Fibroblast of lung (primary cell): ENCODE measurements around the gene MAP7. TPM values are rescaled to one million over a fixed set of nuclear protein-coding genes. Genes with fewer than 3 reads are reported as not detected.
"Not testable (repeated sequence)": the region's sequence is repeated elsewhere in the genome, so short reads cannot be mapped to it uniquely, and the experiment has no call there.

Experiments used
- DNase-seq, 2 donors: peaks; one replicate each; pipeline versions ENCODE4 v3.0.0 to v3.0.0-alpha.2; 2010; ENCODE audit warnings: low read depth in 2 of 2
- H2AFZ ChIP-seq: 2 replicates; pipeline ENCODE4 v1.5.1; 2012; ENCODE audit warnings: low read length, control low read depth, inconsistent platforms
- H3K27ac ChIP-seq: 2 replicates; pipeline ENCODE4 v1.5.1; 2011; ENCODE audit warnings: low read length, control low read depth; ENCODE audit not compliant: insufficient read depth
- H3K27me3 ChIP-seq: 2 replicates; pipeline ENCODE4 v1.5.1; 2011; ENCODE audit warnings: mild to moderate bottlenecking, low read length; ENCODE audit not compliant: control insufficient read depth, insufficient read depth
- H3K36me3 ChIP-seq: 2 replicates; pipeline ENCODE4 v1.5.1; 2011; ENCODE audit warnings: low read length; ENCODE audit not compliant: control insufficient read depth, insufficient read depth
- H3K4me1 ChIP-seq: 2 replicates; pipeline ENCODE4 v1.5.1; 2011; ENCODE audit warnings: low read length; ENCODE audit not compliant: control insufficient read depth, insufficient read depth; ENCODE audit errors: extremely low read depth
- H3K4me2 ChIP-seq: 2 replicates; pipeline ENCODE4 v1.5.1; 2011; ENCODE audit warnings: low read length, control low read depth; ENCODE audit not compliant: insufficient read depth; ENCODE audit errors: extremely low read depth
- H3K4me3 ChIP-seq, 4 experiments: fragments of 200-600 bp in 1 of 4; sonication (generic) in 1 of 4; replicated peaks in 1 of 4; 2 replicates each; pipeline ENCODE4 v1.5.1; 2011 to 2016; ENCODE audit warnings: low read length in 4 of 4, low read depth in 3 of 4, mild to moderate bottlenecking in 3 of 4, control low read depth in 2 of 4, inconsistent platforms in 1 of 4, mixed read lengths in 1 of 4; ENCODE audit not compliant: insufficient read depth in 1 of 4; ENCODE audit errors: control extremely low read depth in 1 of 4
- H3K79me2 ChIP-seq: 2 replicates; pipeline ENCODE4 v1.5.1; 2012; ENCODE audit warnings: mild to moderate bottlenecking, low read length, inconsistent platforms; ENCODE audit not compliant: control insufficient read depth, insufficient read depth
- H3K9ac ChIP-seq: 2 replicates; pipeline ENCODE4 v1.5.1; 2011; ENCODE audit warnings: mild to moderate bottlenecking, low read length, control low read depth; ENCODE audit not compliant: insufficient read depth
- H3K9me3 ChIP-seq: 2 replicates; pipeline ENCODE4 v1.5.1; 2012; ENCODE audit warnings: low read depth, low read length; ENCODE audit not compliant: control insufficient read depth, insufficient read depth
- H4K20me1 ChIP-seq: 2 replicates; pipeline ENCODE4 v1.5.1; 2011; ENCODE audit warnings: low read length; ENCODE audit not compliant: control insufficient read depth, insufficient read depth; ENCODE audit errors: extremely low read depth
- CTCF ChIP-seq, 2 donors: IDR thresholded peaks in 1 of 2; conservative IDR thresholded peaks in 1 of 2; 1 replicate in 1 of 2; 2 replicates in 1 of 2; pipeline ENCODE4 v1.5.1; 2011 to 2012; ENCODE audit warnings: low read length in 2 of 2, control low read depth in 1 of 2, inconsistent platforms in 1 of 2, low read depth in 1 of 2, mild to moderate bottlenecking in 1 of 2
- EZH2 ChIP-seq: IDR thresholded peaks from 2 replicates; pipeline ENCODE4 v1.5.1; 2012; ENCODE audit warnings: low read length, control low read depth, mild to moderate bottlenecking; ENCODE audit errors: missing control alignments
- polyA plus RNA-seq, 2 donors: library from polyadenylated mRNA; depleted of rRNA in 1 of 2; stranded (reverse) in 1 of 2; unstranded in 1 of 2; fragments of >200 nt; gene quantifications; 2 replicates each; pipeline ENCODE4 v1.2.1, GENCODE V29; 2011 to 2012; ENCODE audit warnings: missing spikeins in 1 of 2
- total RNA-seq: library from RNA; depleted of rRNA; stranded (reverse); fragments of >200 nt; gene quantifications from 2 replicates; pipeline ENCODE4 v1.2.1, GENCODE V29; 2014

MAP7 gene
- total and polyA plus RNA-seq, 2 donors (not counting 1 experiment from before 2014, with no cell fraction given) = 0.40 to 1.5 TPM

- H3K4me1 ChIP-seq = peaks cover 12% of the 10 kb centered on the region
- H3K4me2 ChIP-seq = no peak overlapping the region
Measured at GRCh38 chr6:136586295-136586694, 36.1 kb upstream of the MAP7 start.

GRCh38 chr6:136585523-136585922, 35.3 kb upstream of the MAP7 start:
- not testable (repeated sequence) for H3K4me2 ChIP-seq, H3K9ac ChIP-seq, H4K20me1 ChIP-seq, H3K9me3 ChIP-seq, H3K79me2 ChIP-seq, H3K36me3 ChIP-seq, H2AFZ ChIP-seq, H3K27me3 ChIP-seq, H3K4me3 ChIP-seq, DNase-seq
- Histone ChIP-seq H3K27ac (peak overlapping the region; percentile 60), H3K4me1 (peaks cover 12% of the 10 kb centered on the region)

More at GRCh38 chr6:136586295-136586694, 36.1 kb upstream of the MAP7 start:
- H2AFZ ChIP-seq = no peak overlapping the region
- H3K27me3 ChIP-seq = no peaks in the 10 kb centered on the region
- no peaks in the 10 kb centered on the region for H3K9me3 ChIP-seq
- no peak overlapping the region for H3K9ac ChIP-seq
- peak overlapping the region; percentile 81 for H3K27ac ChIP-seq
- TF ChIP-seq CTCF (conservative IDR thresholded peaks at IDR 0.05 in 1 of 2, IDR thresholded peaks at IDR 0.05 in 1 of 2; ENCODE audit: low read depth in 1 of 2, low read length in 2 of 2) (no peak), EZH2 (no peak)
- H3K36me3 ChIP-seq = peaks cover 1% of the 10 kb centered on the region
- H4K20me1 ChIP-seq = no peaks in the 10 kb centered on the region
- DNase-seq = peak; percentile 87 to 98
- no peaks in the 10 kb centered on the region for H3K79me2 ChIP-seq
- no peak overlapping the region for H3K4me3 ChIP-seq

GRCh38 chr6:136584290-136584689, 34.1 kb upstream of the MAP7 start:
- not testable (repeated sequence) for H4K20me1 ChIP-seq, H3K27me3 ChIP-seq, H3K4me2 ChIP-seq, H3K9me3 ChIP-seq, H3K36me3 ChIP-seq, H3K79me2 ChIP-seq, H3K4me3 ChIP-seq, H2AFZ ChIP-seq, DNase-seq, H3K9ac ChIP-seq
- H3K4me1 ChIP-seq = peaks cover 12% of the 10 kb centered on the region
- peak overlapping the region; percentile 83 for H3K27ac ChIP-seq

GRCh38 chr6:136582711-136583471, 32.7 kb upstream of the MAP7 start:
- Histone ChIP-seq H3K4me3 (no peak overlapping the region), H3K4me1 (peaks cover 12% of the 10 kb centered on the region), H3K27me3 (no peaks in the 10 kb centered on the region), H3K36me3 (peaks cover 3% of the 10 kb centered on the region), H4K20me1 (no peaks in the 10 kb centered on the region), H3K9ac (peak overlapping the region; percentile 0), H3K4me2 (no peak overlapping the region), H3K79me2 (no peaks in the 10 kb centered on the region), H3K9me3 (no peaks in the 10 kb centered on the region), H3K27ac (peak overlapping the region; percentile 83), H2AFZ (no peak overlapping the region)
- TF ChIP-seq CTCF (conservative IDR thresholded peaks at IDR 0.05 in 1 of 2, IDR thresholded peaks at IDR 0.05 in 1 of 2; ENCODE audit: low read depth in 1 of 2, low read length in 2 of 2) (peak in 1 of 2 donors; percentile 47), EZH2 (no peak)
- DNase-seq = peak; percentile 76 to 96
